Pancreas (tissue), 10 donors: ENCODE data around the gene HOMER3. TPM values are rescaled to one million over a fixed set of nuclear protein-coding genes. Genes with fewer than 3 reads are reported as not detected.

Experiments used
- ATAC-seq, 4 donors: fragments of 200-7000 bp; cut with Tn5 transposase; one replicate each; pipeline versions ENCODE4 v1.8.0 to v1.9.1; 2020; ENCODE audit warnings: mild to moderate bottlenecking in 4 of 4, moderate library complexity in 4 of 4
- DNase-seq, 6 donors: peaks; one replicate each; pipeline ENCODE4 v3.0.0-alpha.2; 2020
- FAIRE-seq: peaks from 2 replicates; lab custom pipeline; 2012; peaks lifted over from hg19 to GRCh38; lab: Jason Lieb, UNC
- H3K27ac ChIP-seq, 4 donors: fragments of 200-600 bp; sonication (generic); 1 replicate in 3 of 4; 2 replicates in 1 of 4; pipeline versions ENCODE4 v1.5.0 to v1.8.0; 2020
- H3K27me3 ChIP-seq, 4 donors: fragments of 200-600 bp; one replicate each; pipeline ENCODE4 v1.8.0; 2021
- H3K36me3 ChIP-seq, 3 donors: fragments of 200-600 bp; sonication (generic) in 1 of 3; one replicate each; pipeline versions ENCODE4 v1.5.0 to v1.8.0; 2020 to 2021
- H3K4me1 ChIP-seq, 3 donors: fragments of 200-600 bp; one replicate each; pipeline ENCODE4 v1.8.0; 2021
- H3K4me3 ChIP-seq, 4 donors: fragments of 200-600 bp; sonication (generic) in 2 of 4; one replicate each; pipeline versions ENCODE4 v1.5.0 to v1.8.0; 2020 to 2021
- H3K9me3 ChIP-seq, 4 donors: fragments of 200-600 bp; one replicate each; pipeline ENCODE4 v1.8.0; 2021
- CTCF ChIP-seq, 4 donors: fragments of 200-600 bp; sonication (generic) in 3 of 4; IDR thresholded peaks; one replicate each; pipeline versions ENCODE4 v1.5.0 to v1.8.0; 2021; ENCODE audit warnings: antibody characterized with exemption in 4 of 4
- WGBS, 2 donors: extraction: QIAGEN DNeasy Blood & Tissue Kit; methylation state at CpG; one replicate each; pipeline ENCODE4 v1.1.7; 2013; 5-methylcytosine and 5-hydroxymethylcytosine counted together
- intact Hi-C, 3 donors: fragments of 100-400 bp; cut with DNase I; formaldehyde crosslinking; loops; one replicate each; pipeline versions ENCODE4 v1.11.1 to v1.14.2; 2022
- polyA plus RNA-seq, 2 donors: library from polyadenylated mRNA; stranded (reverse); fragments of 200-250 nt; gene quantifications; one replicate each; pipeline ENCODE4 v1.2.3, GENCODE V29; 2013
- total RNA-seq, 6 donors: library from RNA; stranded (reverse); fragmentation: NEBNext Ultra II Directional in 4 of 6; extraction: Animal tissue kit (Norgen Biotek cat#: 25700) in 4 of 6; gene quantifications; one replicate each; pipeline versions ENCODE4 v1.2.1 to v1.2.4, GENCODE V29; 2021 to 2023
- donor health status: healthy with polysubstance abuse.
- donor health status: DM: no; HTN: no; CAD: no; lungs with moderate emphysema.
- donor health status: DM: no; HTN: no; CAD: no.
- donor health status: control.
- donor health status: control.
- donor health status: Bipolar disorder and iron deficiency.
- donor health status: DM: yes; HTN: yes; CAD: no.
- donor health status: DM: no; HTN: no; CAD: no.
- donor health status: DM: no; HTN: no; CAD: no.
- donor health status: DM: yes; HTN: yes; CAD: no.

HOMER3 gene
- total and polyA plus RNA-seq, 8 donors, result 3.7 to 24.8 (median 6.0) TPM

GRCh38 chr19:18946335-18946734 lies 5.3 kb upstream of the HOMER3 start:
- H3K36me3 ChIP-seq, result no peaks in the 10 kb centered on the region
- DNase-seq, result no peak
- intact Hi-C loops, result no loop called here
- no peaks in the 10 kb centered on the region for H3K27me3 ChIP-seq
- H3K27ac ChIP-seq, result no peak overlapping the region
- H3K9me3 ChIP-seq, result no peaks in the 10 kb centered on the region
- no peaks in the 10 kb centered on the region for H3K4me1 ChIP-seq
- no peak for ATAC-seq
- no peak for TF ChIP-seq CTCF (IDR thresholded peaks at IDR 0.05)
- no peak overlapping the region for H3K4me3 ChIP-seq
- FAIRE-seq, result no peak

- 81 to 87% methylated on average over 9 of the region's 9 CpGs for WGBS, 2 donors
- H3K27ac ChIP-seq, result no peak overlapping the region
- intact Hi-C loops, result no loop called here
- no peaks in the 10 kb centered on the region for H3K36me3 ChIP-seq
- no peak for ATAC-seq
- no peaks in the 10 kb centered on the region for H3K27me3 ChIP-seq
- no peak for FAIRE-seq
- H3K4me3 ChIP-seq, result no peak overlapping the region
- DNase-seq, result no peak
- TF ChIP-seq CTCF (IDR thresholded peaks at IDR 0.05), result no peak
- no peaks in the 10 kb centered on the region for H3K4me1 ChIP-seq
- no peaks in the 10 kb centered on the region for H3K9me3 ChIP-seq
Observed at GRCh38 chr19:18945297-18945696, 4.3 kb upstream of the HOMER3 start.

GRCh38 chr19:18943465-18943864 lies 2.4 kb upstream of the HOMER3 start:
- WGBS, 2 donors, result 67 to 79% methylated on average over 4 of the region's 4 CpGs
- no peaks in the 10 kb centered on the region for H3K27me3 ChIP-seq
- no peaks in the 10 kb centered on the region for H3K36me3 ChIP-seq
- TF ChIP-seq CTCF (IDR thresholded peaks at IDR 0.05), result no peak
- intact Hi-C loops, result no loop called here
- FAIRE-seq (no peak), DNase-seq (no peak), ATAC-seq (no peak)
- no peaks in the 10 kb centered on the region for H3K9me3 ChIP-seq
- no peak overlapping the region for H3K27ac ChIP-seq
- H3K4me1 ChIP-seq, result no peaks in the 10 kb centered on the region
- H3K4me3 ChIP-seq, result no peak overlapping the region

- DNase-seq, result no peak
- intact Hi-C loops, result no loop called here
- no peak for TF ChIP-seq CTCF (IDR thresholded peaks at IDR 0.05)
- Histone ChIP-seq H3K4me3 (no peak overlapping the region), H3K9me3 (no peaks in the 10 kb centered on the region), H3K27ac (no peak overlapping the region), H3K36me3 (no peaks in the 10 kb centered on the region), H3K27me3 (no peaks in the 10 kb centered on the region), H3K4me1 (no peaks in the 10 kb centered on the region)
- no peak for FAIRE-seq
- WGBS, 2 donors, result 81 to 95% methylated on average over 6 of the region's 6 CpGs
- ATAC-seq, result no peak
Observed at GRCh38 chr19:18942692-18943091, 1.7 kb upstream of the HOMER3 start.

- no peak for FAIRE-seq
- DNase-seq, result no peak
- H3K4me3 ChIP-seq, result no peak overlapping the region
- no peak for TF ChIP-seq CTCF (IDR thresholded peaks at IDR 0.05)
- H3K27me3 ChIP-seq, result no peaks in the 10 kb centered on the region
- no peaks in the 10 kb centered on the region for H3K4me1 ChIP-seq
- H3K27ac ChIP-seq, result no peak overlapping the region
- peak in 1 of 4 donors; percentile 3 for ATAC-seq
- 69 to 72% methylated on average over 18 of the region's 18 CpGs for WGBS, 2 donors
- H3K9me3 ChIP-seq, result no peaks in the 10 kb centered on the region
- H3K36me3 ChIP-seq, result no peaks in the 10 kb centered on the region
- intact Hi-C loops, result no loop called here
Observed at GRCh38 chr19:18941628-18942354, 774 bp upstream of the HOMER3 start.
